Middle frontal gyrus (tissue), 1 donor: ENCODE measurements around the gene C1orf21.

Source experiments
- DNase-seq: peaks from one replicate; pipeline ENCODE4 v3.0.0-alpha.2; 2015; ENCODE audit warnings: low spot score; ENCODE audit errors: extremely low spot score

Gene C1orf21

DNA sequence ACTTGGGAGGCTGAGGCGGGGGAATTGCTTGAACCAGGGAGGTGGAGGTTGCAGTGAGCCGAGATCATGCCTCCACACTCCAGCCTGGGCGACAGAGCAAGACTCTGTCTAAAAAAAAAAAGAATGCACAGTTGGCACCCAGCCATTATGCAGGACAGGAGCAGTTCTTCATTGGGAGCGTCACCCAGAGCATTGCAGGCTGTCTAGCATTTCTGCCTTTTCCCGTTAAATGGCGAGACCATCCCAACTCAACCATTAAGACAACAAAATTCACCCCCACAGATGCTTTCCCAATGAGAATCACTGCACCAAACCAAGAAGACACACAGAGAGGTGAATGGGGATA is 262.0 kb downstream of the C1orf21 start:
- DNase-seq = no peak

- DNase-seq = no peak
These were observed 262.6 kb downstream of the C1orf21 start for GRCh38 chr1:184649451-184649888.

DNA sequence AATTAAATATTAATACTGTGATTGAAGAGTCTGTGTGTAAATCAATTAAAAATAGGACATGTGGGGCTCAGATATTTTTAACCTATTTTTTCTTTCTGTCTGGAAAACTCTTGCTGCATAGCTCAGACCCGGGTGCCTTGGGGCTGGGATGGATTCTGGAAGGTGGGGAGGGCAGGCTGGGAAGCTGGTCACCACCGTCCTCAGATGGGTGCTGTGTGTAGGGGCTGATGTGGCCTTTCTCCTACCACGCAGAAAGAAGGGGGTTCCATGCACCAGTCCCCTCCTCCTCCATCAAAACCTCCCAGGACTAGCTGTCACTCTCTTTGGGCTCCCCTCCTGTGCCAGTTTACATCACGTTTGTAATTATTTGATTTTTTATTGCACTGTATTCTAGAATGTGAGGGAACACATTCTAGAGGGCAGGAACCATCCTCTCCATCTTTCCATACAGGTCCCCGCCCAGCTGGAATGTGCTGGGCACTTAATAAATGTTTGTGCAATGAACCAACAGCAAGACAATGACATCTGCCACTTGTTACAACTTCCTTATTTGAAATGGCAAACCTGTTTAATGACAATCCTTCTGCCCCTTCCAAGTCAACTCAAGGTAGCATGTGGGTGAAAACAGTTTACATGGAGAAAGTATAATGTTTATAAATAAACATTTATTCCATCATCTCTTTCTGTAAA is 263.5 kb downstream of the C1orf21 start:
- DNase-seq = no peak

DNA sequence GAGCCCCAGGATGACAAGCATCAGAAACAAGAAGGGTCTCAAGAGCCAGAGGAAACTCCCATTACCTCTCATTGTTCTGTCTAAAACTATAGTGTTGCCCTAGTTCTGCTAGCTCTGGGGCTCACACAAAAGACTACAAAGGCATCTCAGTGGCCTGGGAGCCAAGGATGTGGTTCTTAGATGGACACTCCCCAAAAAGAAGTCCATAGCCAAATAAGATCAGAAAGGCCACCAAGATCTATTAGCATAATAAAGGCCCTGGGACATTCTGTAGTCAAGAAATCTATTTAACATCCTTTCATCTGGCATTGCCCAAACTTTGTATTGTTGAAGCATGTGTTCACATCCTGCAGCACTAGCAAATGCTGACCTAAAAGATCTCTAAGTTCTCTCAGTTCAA is 268.4 kb downstream of the C1orf21 start:
- DNase-seq = no peak

DNA sequence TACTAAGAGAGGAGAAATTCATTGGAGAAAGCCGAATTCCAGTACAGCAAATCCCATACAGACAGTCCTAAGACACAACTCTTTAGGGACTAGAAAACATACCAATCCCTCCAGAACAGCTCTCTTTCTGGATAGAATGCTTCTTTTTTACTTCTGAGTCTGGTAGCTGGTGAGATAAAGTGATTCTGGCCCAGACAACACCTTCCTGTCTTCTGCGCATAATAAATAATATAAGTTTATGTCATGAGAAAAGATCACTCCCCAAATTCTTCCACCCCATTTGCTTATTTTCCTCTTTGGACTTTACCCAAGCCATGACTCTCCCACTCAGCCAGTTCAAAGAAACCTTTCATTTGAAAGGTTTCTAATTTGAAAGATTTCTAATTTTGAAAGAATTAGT is 269.4 kb downstream of the C1orf21 start:
- DNase-seq = no peak

GRCh38 chr1:184658055-184658454 is 271.2 kb downstream of the C1orf21 start:
- no peak for DNase-seq

DNA sequence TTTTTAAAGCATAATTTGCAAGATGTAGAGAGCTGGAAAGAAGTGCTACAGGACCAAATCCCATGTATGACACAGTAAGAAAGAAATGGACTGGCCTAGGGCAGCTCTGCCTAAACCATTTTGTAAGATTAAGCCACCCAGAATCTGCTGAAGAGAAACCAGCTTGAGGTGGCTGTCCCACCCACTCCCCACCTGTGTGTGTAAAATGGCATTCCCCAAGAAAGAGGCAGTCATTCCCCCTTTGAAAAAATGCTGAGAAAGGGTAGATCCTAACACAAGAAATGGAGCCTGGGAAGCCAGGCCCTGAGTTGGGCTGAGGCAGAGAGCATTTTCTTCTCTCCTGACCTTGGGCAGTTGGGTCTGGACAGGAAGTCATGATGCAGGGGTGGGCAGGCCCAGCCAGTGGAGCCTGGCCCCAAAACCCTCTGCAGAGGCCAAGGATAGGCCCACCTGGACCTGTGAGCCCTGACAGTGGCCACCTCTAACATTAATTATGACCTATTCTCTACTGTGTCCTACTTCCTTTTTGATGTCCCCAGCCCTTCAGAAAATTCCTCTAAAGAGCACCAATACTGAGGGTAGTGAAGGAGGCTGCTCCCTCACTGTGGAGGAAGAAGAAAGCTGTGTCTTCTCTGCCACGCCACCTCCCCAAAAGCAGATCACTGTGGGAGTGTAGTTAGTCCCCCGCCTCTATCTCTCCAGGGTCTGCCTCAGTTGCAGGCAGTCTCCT is 273.8 kb downstream of the C1orf21 start:
- no peak for DNase-seq

GRCh38 chr1:184661801-184662200 is 275.0 kb downstream of the C1orf21 start:
- no peak for DNase-seq

DNA sequence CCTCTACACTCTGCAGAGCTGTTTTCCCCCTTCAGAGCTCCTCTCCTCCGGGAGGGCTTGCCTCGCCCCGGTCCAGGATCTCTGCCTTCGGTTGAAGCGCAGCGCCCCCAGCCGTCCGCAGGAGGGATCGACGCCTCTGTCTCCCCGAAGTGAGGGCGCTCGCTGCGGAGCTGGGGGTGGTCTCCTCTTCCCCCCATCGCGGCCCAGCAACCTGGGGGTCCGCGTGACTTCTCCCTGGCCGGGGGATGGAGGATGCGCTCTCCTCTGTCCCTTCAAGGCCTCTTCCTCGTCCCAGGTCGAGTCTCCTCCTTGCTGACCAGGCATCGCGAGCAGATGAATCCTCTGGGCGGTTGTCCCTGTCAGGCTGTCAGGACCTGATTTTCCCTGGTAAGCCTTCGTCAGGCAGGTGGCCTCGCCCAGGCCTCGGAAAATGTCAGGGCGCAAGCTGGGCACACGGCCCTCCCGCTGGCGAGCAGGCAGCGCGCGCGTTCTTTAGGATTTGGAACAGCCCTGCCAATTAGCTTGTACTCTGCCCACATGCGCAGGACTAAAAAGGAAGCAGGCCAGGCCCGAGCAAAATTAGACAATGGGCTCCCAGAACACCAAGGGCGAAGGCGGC is 277.3 kb downstream of the C1orf21 start:
- peak; percentile 78 for DNase-seq

DNA sequence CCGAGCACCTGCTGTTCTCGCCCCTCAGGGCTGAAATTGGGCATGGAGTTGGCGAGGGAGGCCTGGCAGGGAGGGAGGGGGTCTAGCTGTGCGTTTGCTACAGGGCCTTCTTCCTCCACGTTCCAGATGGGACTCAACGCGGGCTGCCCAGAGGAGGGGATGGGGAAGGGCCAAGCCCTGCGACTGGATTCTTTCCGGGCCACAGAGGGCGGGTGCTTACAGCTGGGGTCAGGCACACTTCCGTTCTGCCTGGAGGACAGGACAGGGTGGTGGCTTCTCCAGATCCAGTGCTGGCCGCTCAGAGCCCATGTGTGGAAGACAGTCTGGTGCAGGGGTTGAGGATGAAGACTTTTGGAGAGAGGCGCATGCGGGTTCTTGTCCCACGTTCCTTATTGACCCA is 277.8 kb downstream of the C1orf21 start:
- no peak for DNase-seq

DNA sequence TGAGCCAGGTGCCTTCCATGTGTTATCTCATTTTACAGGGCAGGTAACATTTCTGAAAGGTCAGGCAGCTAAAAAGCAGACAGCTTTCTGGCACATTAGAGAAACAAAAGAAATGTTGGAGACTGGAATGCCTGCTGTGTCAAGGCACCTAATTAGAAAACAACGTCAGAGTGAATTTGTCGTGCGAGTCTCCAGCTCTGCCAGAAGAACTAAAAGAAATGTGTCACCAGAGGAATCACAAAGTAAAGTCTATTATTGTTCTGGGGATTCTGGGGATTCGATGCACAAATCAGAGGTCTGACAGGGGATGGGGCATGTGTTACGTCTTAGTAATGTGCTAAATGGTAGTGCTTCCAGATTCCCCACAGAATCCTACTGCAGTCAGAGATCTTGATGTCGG is 278.5 kb downstream of the C1orf21 start:
- DNase-seq = no peak

DNA sequence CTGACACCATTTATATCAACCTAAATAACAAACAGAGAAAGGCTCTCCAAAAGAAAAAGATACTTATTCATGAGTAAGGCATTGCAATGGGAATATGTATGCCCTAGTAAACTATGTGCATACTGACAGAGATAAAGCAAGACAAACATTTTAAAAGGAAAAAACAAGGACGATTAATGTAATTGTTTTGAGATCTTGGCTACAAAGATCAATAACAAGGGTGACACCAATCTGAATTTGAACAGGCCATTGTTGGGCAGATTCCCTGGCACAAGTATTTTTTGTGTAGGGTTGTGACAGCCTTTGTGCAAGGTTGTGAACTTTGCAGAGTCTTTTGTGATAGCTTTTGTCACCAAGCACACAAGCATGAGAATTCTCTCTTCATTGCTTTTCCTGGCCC is 282.6 kb downstream of the C1orf21 start:
- DNase-seq = no peak

GRCh38 chr1:184672013-184672726 is 285.3 kb downstream of the C1orf21 start:
- DNase-seq = no peak

DNA sequence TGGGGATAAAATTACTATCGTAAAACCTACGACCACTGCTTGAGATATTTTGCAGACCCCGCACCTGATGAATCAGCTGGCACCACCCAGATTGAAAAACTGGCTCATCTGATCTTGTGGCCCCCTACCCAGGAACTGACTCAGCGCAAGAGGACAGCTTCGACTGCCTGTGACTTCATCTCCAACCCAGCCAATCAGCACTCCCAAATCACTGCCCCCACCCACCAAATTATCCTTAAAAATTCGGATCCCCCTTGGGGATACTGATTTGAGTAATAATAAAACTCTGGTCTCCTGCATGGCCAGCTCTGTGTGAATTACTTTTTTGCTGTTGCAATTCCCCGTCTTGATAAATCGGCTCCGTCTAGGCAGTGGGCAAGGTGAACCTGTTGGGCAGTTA is 286.5 kb downstream of the C1orf21 start:
- DNase-seq = no peak

GRCh38 chr1:184677344-184677743 is 290.5 kb downstream of the C1orf21 start:
- no peak for DNase-seq
